ENCODE results near the gene KANK4. TPM values are rescaled to one million over a fixed set of nuclear protein-coding genes. Genes with fewer than 3 reads are reported as not detected.
A peak's percentile ranks its signal among the peaks of the same experiment; 100 is the strongest.
"Not testable (repeated sequence)": the region's sequence is repeated elsewhere in the genome, so short reads cannot be mapped to it uniquely, and the experiment has no call there.

The KANK4 gene
- total RNA-seq, 8 experiments from 2014 or later = 0.27 to 6.7 (median 1.2) TPM

GRCh38 chr1:62232871-62233278, 86.4 kb downstream of the KANK4 start:
- H3K4me1 ChIP-seq (replicated peaks in 1 of 2) = peaks cover 0 to 11% of the 10 kb centered on the region in 2 donors
- 56 to 100% (median 86%) methylated on average over 1 to 11 of the region's 14 CpGs for WGBS, 10 experiments
- no peak for ATAC-seq (replicated peaks in 6 of 8)
- in situ Hi-C loops (cut with MboI; ENCODE audit: low pct_unique_long_range_greater_than_20kb in 2 of 9, low sequenced_read_pairs in 9 of 9, unreplicated experiment in 9 of 9) = no loop called here
- no peak overlapping the region for H3K27ac ChIP-seq
- H3K4me3 ChIP-seq = no peak overlapping the region

DNA sequence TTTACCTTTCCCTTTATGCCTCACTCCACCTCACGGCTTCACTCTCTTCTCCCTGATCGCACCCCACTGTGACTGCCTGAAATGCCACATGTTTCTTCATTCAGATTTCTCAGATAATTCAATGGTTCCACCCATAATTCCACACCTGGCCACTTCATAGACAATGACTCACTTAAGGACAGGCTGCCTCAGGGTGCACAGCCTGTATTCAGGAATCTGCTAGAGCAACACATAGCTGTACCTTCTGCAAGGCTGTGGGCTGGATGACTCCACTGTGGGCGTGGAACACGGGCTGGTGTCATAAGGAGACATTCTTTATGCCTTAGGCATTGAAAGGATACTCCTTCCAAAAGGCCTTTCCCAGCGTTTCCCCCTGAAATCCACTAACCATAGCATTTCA, 88.5 kb downstream of the KANK4 start:
- Histone ChIP-seq H3K4me1 (replicated peaks in 1 of 2) (peaks cover 0 to 5% of the 10 kb centered on the region in 2 donors), H3K27ac (no peak overlapping the region), H3K4me3 (no peak overlapping the region)
- peak in 3 of 8 experiments; percentile 93 to 96 (median 93) for ATAC-seq (replicated peaks in 6 of 8)
- in situ Hi-C loops (cut with MboI; ENCODE audit: low pct_unique_long_range_greater_than_20kb in 2 of 9, low sequenced_read_pairs in 9 of 9, unreplicated experiment in 9 of 9) = no loop called here
- WGBS, 10 experiments = 0 to 96% (median 85%) methylated on average over 1 to 5 of the region's 5 CpGs; no CpG with 5 or more reads in 2 of the 10 experiments

DNA sequence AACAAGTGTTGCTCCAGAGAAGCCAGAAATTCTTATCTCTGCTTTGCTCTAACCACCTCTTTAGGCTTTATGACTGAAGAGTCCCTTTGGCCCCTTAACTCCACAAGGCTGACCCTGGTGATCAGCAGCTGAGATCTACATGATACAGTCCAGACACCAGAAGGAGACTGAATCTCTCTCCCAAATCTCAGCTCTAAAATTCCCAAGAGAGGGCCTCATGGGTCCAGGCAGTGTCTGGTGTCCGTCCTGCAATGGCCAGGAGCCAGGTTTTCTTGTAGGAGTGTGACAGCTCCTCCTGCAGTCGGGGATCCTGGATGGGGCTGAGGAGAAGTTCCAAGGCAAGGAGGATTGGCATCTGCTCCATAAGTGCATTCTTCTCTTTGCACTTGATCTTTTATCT, 89.3 kb downstream of the KANK4 start:
- ATAC-seq (replicated peaks in 6 of 8) = peak in 1 of 8 experiments; percentile 4
- Histone ChIP-seq H3K4me3 (no peak overlapping the region), H3K27ac (no peak overlapping the region), H3K4me1 (replicated peaks in 1 of 2) (peaks cover 0 to 3% of the 10 kb centered on the region in 2 donors)
- WGBS, 10 experiments = 20 to 100% (median 79%) methylated on average over 1 to 2 of the region's 2 CpGs; no CpG with 5 or more reads in 3 of the 10 experiments
- in situ Hi-C loops (cut with MboI; ENCODE audit: low pct_unique_long_range_greater_than_20kb in 2 of 9, low sequenced_read_pairs in 9 of 9, unreplicated experiment in 9 of 9) = no loop called here

GRCh38 chr1:62229468-62229867, 89.8 kb downstream of the KANK4 start:
- in situ Hi-C loops (cut with MboI; ENCODE audit: low pct_unique_long_range_greater_than_20kb in 2 of 9, low sequenced_read_pairs in 9 of 9, unreplicated experiment in 9 of 9) = no loop called here
- peaks cover 0 to 3% of the 10 kb centered on the region in 2 donors for H3K4me1 ChIP-seq (replicated peaks in 1 of 2)
- no peak overlapping the region for H3K4me3 ChIP-seq
- no peak overlapping the region for H3K27ac ChIP-seq
- ATAC-seq (replicated peaks in 6 of 8) = peak in 3 of 8 experiments; percentile 4 to 31 (median 20)
- 20 to 100% (median 67%) methylated on average over 1 to 2 of the region's 3 CpGs; no CpG with 5 or more reads in 3 of the 10 experiments for WGBS, 10 experiments

- Histone ChIP-seq H3K27ac (no peak overlapping the region), H3K4me1 (replicated peaks in 1 of 2) (no peaks in the 10 kb centered on the region), H3K4me3 (no peak overlapping the region)
- in situ Hi-C loops (cut with MboI; ENCODE audit: low pct_unique_long_range_greater_than_20kb in 2 of 9, low sequenced_read_pairs in 9 of 9, unreplicated experiment in 9 of 9) = no loop called here
- peak in 1 of 8 experiments; percentile 56 for ATAC-seq (replicated peaks in 6 of 8)
- WGBS, 10 experiments = 10 to 71% (median 58%) methylated on average over 1 to 4 of the region's 4 CpGs; no CpG with 5 or more reads in 3 of the 10 experiments
Observed at GRCh38 chr1:62228883-62229187, 90.4 kb downstream of the KANK4 start.

- no peak overlapping the region for H3K27ac ChIP-seq
- no peaks in the 10 kb centered on the region for H3K4me1 ChIP-seq (replicated peaks in 1 of 2)
- no peak overlapping the region for H3K4me3 ChIP-seq
- in situ Hi-C loops (cut with MboI; ENCODE audit: low pct_unique_long_range_greater_than_20kb in 2 of 9, low sequenced_read_pairs in 9 of 9, unreplicated experiment in 9 of 9) = no loop called here
- ATAC-seq (replicated peaks in 6 of 8) = no peak
- WGBS, 10 experiments = 80 to 100% (median 97%) methylated on average over 1 to 11 of the region's 12 CpGs; no CpG with 5 or more reads in 4 of the 10 experiments
Observed at GRCh38 chr1:62228136-62228882, 90.9 kb downstream of the KANK4 start.

- Histone ChIP-seq H3K4me3 (no peak overlapping the region), H3K27ac (no peak overlapping the region), H3K4me1 (replicated peaks in 1 of 2) (no peaks in the 10 kb centered on the region)
- in situ Hi-C loops (cut with MboI; ENCODE audit: low pct_unique_long_range_greater_than_20kb in 2 of 9, low sequenced_read_pairs in 9 of 9, unreplicated experiment in 9 of 9) = no loop called here
- WGBS, 10 experiments = 48 to 100% (median 77%) methylated on average over 1 to 9 of the region's 11 CpGs; no CpG with 5 or more reads in 2 of the 10 experiments
- no peak for ATAC-seq (replicated peaks in 6 of 8)
Observed at GRCh38 chr1:62227496-62227895, 91.7 kb downstream of the KANK4 start.

DNA sequence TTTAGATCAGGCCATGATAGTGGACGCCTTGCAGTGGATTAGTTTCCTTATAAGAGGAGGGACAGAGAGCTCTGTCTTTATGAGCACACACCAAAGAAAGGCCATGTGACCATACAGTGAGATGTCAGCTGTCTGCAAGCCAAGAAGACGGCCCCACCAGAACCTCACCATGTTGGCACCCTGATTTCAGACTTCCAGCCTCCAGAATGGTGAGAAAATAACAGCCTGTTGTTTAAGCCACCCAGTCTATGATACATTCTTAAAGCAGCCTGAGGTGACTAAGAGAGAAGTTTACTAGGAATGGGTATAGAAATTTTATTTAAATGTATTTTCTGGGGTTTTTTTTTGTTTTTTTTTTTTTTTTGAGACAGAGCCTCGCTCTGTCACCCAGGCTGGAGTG, 95.1 kb downstream of the KANK4 start:
- no peak overlapping the region for H3K4me3 ChIP-seq
- in situ Hi-C loops (cut with MboI; ENCODE audit: low pct_unique_long_range_greater_than_20kb in 2 of 9, low sequenced_read_pairs in 9 of 9, unreplicated experiment in 9 of 9) = no loop called here
- H3K4me1 ChIP-seq (replicated peaks in 1 of 2) = no peaks in the 10 kb centered on the region
- WGBS, 10 experiments = 8 to 100% (median 76%) methylated on average over 1 to 2 of the region's 3 CpGs; no CpG with 5 or more reads in 2 of the 10 experiments
- ATAC-seq (replicated peaks in 6 of 8) = no peak
- H3K27ac ChIP-seq = no peak overlapping the region

- in situ Hi-C loops (cut with MboI; ENCODE audit: low pct_unique_long_range_greater_than_20kb in 2 of 9, low sequenced_read_pairs in 9 of 9, unreplicated experiment in 9 of 9) = no loop called here
- ATAC-seq (replicated peaks in 6 of 8) = no peak
- no peak overlapping the region for H3K27ac ChIP-seq
- H3K4me3 ChIP-seq = no peak overlapping the region
- no peaks in the 10 kb centered on the region for H3K4me1 ChIP-seq (replicated peaks in 1 of 2)
- WGBS, 10 experiments = 35 to 100% (median 88%) methylated on average over 1 to 9 of the region's 9 CpGs; no CpG with 5 or more reads in 3 of the 10 experiments
Observed at GRCh38 chr1:62222321-62222720, 96.9 kb downstream of the KANK4 start.

GRCh38 chr1:62221171-62221570, 98.1 kb downstream of the KANK4 start:
- H3K4me3 ChIP-seq = no peak overlapping the region
- WGBS, 10 experiments = 83 to 100% (median 100%) methylated on average over 1 of the region's 1 CpG; no CpG with 5 or more reads in 7 of the 10 experiments
- in situ Hi-C loops (cut with MboI; ENCODE audit: low pct_unique_long_range_greater_than_20kb in 2 of 9, low sequenced_read_pairs in 9 of 9, unreplicated experiment in 9 of 9) = no loop called here
- H3K27ac ChIP-seq = no peak overlapping the region
- no peaks in the 10 kb centered on the region for H3K4me1 ChIP-seq (replicated peaks in 1 of 2)
- ATAC-seq (replicated peaks in 6 of 8) = peak in 2 of 8 experiments; percentile 59 to 63

DNA sequence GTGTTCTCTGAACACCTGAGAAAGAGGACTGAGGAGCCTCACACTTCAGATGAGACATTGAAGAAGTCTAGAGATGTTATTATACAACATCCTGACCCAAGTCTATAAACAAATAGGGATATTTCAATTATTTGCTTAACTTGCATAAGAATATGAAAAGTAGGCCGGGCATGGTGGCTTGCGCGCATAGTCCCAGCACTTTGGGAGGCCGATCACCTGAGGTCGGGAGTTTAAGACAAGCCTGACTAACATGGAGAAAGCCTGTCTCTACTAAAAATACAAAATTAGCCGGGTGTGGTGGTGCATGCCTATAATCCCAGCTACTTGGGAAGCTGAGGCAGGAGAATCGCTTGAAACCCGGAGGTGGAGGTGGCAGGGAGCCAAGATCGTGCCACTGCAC, 98.8 kb downstream of the KANK4 start:
- in situ Hi-C loops (cut with MboI; ENCODE audit: low pct_unique_long_range_greater_than_20kb in 2 of 9, low sequenced_read_pairs in 9 of 9, unreplicated experiment in 9 of 9); H3K4me3 ChIP-seq; ATAC-seq (replicated peaks in 6 of 8); H3K4me1 ChIP-seq (replicated peaks in 1 of 2); H3K27ac ChIP-seq: not testable (repeated sequence)
- WGBS, 10 experiments = 53 to 100% (median 90%) methylated on average over 1 to 9 of the region's 9 CpGs; no CpG with 5 or more reads in 1 of the 10 experiments

DNA sequence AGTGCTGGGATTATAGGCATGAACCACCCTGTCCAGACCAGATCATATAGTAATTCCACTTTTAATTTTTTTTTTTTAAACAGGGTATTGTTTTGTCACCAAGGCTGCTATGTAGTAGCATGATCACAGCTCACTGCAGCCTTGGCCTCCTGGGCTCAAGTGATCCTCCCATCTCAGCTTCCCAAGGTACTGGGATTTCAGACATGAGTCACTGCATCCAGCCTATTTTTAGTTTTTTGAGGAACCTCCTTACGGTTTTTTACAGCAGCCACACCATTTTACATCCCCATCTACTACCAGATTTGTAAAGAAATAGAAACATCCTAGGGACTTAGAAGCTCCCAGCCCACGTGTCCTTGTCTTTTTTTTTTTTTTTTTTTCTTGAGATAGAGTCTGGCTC, 100.6 kb downstream of the KANK4 start:
- ATAC-seq (replicated peaks in 6 of 8) = peak in 2 of 8 experiments; percentile 40 to 64
- no peak overlapping the region for H3K4me3 ChIP-seq
- no peak overlapping the region for H3K27ac ChIP-seq
- in situ Hi-C loops (cut with MboI; ENCODE audit: low pct_unique_long_range_greater_than_20kb in 2 of 9, low sequenced_read_pairs in 9 of 9, unreplicated experiment in 9 of 9) = no loop called here
- 11 to 100% (median 76%) methylated on average over 1 to 2 of the region's 2 CpGs; no CpG with 5 or more reads in 2 of the 10 experiments for WGBS, 10 experiments
- H3K4me1 ChIP-seq (replicated peaks in 1 of 2) = no peaks in the 10 kb centered on the region

- no peaks in the 10 kb centered on the region for H3K4me1 ChIP-seq (replicated peaks in 1 of 2)
- WGBS, 10 experiments = 52 to 90% (median 74%) methylated on average over 2 to 6 of the region's 6 CpGs; no CpG with 5 or more reads in 4 of the 10 experiments
- no peak for ATAC-seq (replicated peaks in 6 of 8)
- H3K4me3 ChIP-seq = no peak overlapping the region
- in situ Hi-C loops (cut with MboI; ENCODE audit: low pct_unique_long_range_greater_than_20kb in 2 of 9, low sequenced_read_pairs in 9 of 9, unreplicated experiment in 9 of 9) = no loop called here
- no peak overlapping the region for H3K27ac ChIP-seq
Observed at GRCh38 chr1:62213075-62213914, 105.9 kb downstream of the KANK4 start.

All from motor neuron (in vitro differentiated cells).